ENCODE results near the gene NDUFAF2.

The NDUFAF2 gene

GRCh38 chr5:61137835-61138234 lies 192.8 kb downstream of the NDUFAF2 start:
- no peak for DNase-seq

GRCh38 chr5:61139094-61139873 lies 194.3 kb downstream of the NDUFAF2 start:
- no peak for DNase-seq

DNA sequence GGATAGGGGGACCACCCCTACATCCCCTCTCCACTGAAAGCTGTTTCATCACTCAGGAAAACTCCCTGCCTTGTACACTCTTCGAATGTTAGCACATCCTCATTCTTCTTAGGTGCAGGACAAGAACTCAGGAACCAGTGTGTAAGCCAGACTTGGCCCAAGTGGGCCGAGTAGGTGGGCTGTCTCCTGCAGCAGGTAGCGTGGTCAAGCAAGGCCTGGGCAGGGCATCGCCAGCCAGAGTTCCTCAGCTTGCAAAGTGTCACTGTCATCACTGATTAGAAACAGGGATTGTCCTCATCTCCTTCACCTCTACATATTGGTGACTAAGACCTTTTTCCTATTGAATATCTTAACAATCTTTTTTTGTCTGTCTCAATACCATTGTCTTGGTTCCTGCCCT lies 194.9 kb downstream of the NDUFAF2 start:
- no peak for DNase-seq

GRCh38 chr5:61141801-61142200 lies 196.8 kb downstream of the NDUFAF2 start:
- DNase-seq = no peak

- no peak for DNase-seq
Measured at GRCh38 chr5:61142391-61142790, 197.4 kb downstream of the NDUFAF2 start.

DNA sequence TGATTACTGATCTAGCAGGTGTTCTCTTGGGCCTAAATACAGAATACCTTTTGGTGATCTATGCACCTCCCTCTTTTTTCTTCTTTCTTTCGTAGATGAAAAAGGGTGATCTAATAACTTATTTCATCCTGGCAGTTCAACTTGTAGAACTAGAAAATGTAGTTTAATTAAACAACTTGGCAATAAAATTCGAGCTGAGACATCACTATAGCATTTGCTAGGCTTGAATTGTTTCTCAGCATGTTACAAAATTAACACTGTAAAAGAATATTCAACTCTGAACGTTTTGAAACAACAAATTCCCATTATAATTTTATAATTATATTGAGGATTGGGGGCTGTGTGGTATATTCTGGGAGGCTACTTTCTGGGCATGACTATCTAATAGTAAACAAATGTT lies 197.8 kb downstream of the NDUFAF2 start:
- no peak for DNase-seq

- DNase-seq = no peak
Measured at GRCh38 chr5:61148515-61148914, 203.5 kb downstream of the NDUFAF2 start.

GRCh38 chr5:61151893-61152292 lies 206.9 kb downstream of the NDUFAF2 start:
- DNase-seq = no peak

- DNase-seq = no peak
Measured at GRCh38 chr5:61159070-61159469, 214.1 kb downstream of the NDUFAF2 start.

DNA sequence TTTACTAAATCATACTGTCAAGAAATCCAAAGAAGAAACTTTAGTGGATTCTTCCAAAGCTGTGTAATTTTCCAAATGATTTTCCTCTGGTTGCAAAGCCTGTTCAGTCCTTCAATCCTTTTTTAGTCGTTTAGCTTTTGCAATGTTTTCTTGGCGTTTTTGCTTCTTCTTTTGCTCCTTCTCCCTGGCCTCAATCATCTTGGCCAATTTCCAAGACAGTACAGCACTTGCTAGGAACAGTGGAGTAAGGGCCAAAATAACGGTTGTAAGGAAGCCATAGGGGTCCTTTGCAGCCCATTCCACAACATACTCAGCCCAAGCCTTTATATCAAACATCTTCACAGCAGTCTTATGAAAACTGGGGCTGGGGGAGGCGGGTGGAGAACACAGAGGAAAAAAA lies 214.8 kb downstream of the NDUFAF2 start:
- no peak for DNase-seq

DNA sequence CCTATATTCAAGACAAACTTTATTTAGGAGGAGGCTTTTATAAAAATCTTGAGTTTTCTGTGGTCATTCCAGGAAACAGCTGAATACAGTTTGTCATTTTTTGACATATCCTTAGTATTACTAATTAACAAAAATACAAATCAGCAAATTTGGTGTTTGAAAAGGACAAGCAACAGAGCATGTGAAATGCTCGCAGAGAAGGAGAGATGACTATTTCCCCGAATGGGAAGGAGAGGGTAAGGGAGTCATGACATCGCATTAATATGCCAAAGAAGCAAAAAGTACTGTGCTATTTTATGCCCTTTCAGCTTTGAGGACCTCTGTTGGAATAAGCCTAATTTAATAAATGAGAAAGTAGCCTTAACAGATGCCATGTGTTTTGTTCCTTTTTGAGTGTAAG lies 215.5 kb downstream of the NDUFAF2 start:
- no peak for DNase-seq

- peak; percentile 84 for DNase-seq
Measured at GRCh38 chr5:61162010-61162831, 217.2 kb downstream of the NDUFAF2 start, which contains the start of gene SMIM15. TSS of gene SMIM15 (minus strand) at chr5:61162468. CDS start at chr5:61160171, 2,297 bp downstream.

DNA sequence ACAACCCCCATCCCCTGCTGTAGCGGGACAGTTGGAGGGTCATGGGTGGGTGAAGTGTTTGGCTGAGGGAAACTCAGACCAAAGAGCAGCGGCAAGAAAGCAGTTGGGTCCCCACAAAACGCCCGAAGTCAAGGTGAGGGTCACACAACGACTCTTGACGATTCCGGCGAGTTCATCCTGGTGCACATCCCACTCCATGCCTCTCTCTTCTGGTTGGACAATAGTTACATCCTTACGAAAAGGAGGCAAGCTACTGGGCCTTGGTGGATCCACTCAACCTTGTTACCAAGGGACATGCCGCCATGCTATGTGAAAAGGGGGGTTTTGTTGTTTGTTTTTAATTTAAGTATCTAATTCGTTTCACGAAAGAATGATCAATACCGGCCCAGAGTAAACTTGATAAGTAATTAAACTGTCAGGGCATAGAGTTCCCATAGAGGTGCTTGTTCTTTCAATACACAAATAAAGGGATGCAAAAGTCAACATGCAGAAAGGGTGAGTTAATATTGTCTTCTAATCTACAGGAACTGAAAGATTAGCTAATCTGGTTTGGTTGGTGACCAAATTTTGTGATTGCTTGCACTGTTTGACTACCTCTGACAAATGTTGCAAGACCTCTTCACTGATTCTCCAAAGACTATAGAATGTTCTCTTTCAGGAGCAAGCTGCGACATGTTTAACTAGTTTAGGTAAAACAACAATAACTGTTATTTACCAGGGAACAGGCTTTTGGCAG lies 218.0 kb downstream of the NDUFAF2 start:
- DNase-seq = no peak

- DNase-seq = no peak
Measured at GRCh38 chr5:61163905-61164304, 218.9 kb downstream of the NDUFAF2 start.

GRCh38 chr5:61167382-61167781 lies 222.4 kb downstream of the NDUFAF2 start:
- DNase-seq = peak; percentile 36

GRCh38 chr5:61168951-61169350 lies 223.9 kb downstream of the NDUFAF2 start:
- no peak for DNase-seq

GRCh38 chr5:61171479-61171878 lies 226.5 kb downstream of the NDUFAF2 start:
- DNase-seq = no peak

DNA sequence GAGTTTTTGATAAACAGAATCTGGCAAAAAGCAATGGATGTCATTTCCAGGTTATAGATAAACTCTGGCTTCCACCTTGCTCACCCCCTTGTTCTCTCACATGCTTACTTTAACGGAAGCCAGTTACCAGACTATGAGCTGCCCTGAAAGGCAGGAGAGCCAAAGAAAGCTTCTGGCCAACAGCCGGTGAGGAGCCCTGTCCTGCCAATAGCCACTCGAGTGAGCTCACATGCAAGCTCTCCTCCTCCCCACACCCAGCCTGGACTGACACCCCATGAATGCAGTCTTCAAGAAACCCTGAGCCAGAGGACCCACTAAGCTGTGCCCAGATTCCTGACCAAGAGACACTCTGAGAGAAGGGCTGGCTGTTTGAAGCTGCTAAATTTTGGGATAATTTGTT lies 231.6 kb downstream of the NDUFAF2 start:
- no peak for DNase-seq

- DNase-seq = no peak
Measured at GRCh38 chr5:61177070-61177469, 232.1 kb downstream of the NDUFAF2 start.

DNA sequence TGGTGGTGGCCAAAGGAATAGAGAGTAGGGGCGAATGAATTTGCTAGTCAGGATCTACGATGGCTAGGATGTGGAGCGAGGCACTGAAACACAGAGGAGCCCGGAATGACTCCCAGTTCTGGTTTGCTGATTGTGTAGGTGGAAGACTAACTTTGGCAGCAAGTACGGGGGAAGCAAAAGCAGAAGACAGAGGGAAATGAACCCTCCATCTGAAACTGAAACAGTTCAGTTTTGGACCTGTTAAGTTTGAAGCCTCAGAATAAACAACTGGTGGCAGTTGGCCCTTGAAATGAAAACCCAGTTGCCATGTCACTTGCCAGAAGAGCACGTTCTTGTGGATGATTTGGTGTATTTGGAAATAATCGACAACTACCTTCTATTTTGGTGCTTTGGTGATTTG lies 232.7 kb downstream of the NDUFAF2 start:
- no peak for DNase-seq

DNA sequence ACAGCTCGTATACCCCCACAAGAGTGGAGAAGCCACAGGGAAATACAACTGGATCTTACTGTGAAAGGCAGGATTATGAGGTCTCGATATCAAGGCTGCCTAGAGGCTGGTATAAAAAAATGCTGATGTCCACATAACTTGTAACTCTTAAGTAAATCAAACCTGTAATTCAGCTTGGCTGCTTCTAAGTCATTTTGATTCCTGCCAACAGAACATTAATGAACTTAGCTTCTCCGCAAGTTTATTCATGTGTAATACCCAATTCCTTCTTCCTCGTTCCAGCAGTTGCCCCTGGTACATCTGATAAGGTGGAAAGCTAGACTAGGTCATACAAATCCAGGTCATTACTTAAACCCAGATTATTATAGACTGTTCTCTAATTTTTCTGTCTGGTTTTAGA lies 233.7 kb downstream of the NDUFAF2 start:
- no peak for DNase-seq

DNA sequence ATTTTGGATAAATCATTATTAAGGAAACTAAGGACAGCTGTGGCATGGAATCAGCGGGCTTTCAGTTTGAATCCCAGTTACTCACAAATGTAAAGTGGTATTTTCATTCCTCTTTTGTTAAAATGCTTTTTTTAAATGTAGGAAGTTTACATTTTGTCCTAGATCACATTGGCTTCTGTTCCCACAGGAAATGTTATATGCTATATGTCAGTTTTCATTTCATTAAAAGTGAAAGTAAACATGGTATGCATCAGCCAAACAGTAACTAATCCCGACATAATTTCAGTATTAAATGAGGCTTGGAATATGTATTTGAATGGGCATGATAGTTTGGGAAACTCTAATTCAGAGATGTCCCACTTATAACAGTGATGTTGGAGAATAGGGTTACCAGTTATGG lies 235.9 kb downstream of the NDUFAF2 start:
- DNase-seq = no peak

DNA sequence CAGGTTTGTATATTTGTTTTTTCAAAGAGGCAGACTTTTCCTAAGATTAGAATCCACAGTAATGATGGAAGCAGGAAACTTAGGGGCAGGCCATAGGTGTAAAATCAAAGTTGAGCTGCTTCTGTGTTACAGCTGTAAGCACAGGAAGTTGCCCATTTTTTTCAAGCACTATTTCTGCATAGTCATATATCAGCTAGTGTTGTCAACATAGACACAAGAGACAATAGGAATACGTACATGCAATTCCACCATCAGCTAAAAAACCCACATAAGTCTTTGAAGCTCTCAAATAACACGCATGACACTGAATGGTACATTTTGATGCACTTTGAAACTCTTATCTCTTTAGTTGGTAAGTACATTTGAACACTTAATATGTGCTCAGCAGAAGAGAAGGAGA lies 237.4 kb downstream of the NDUFAF2 start:
- DNase-seq = no peak

- DNase-seq = no peak
Measured at GRCh38 chr5:61183538-61183937, 238.5 kb downstream of the NDUFAF2 start.
